ENCODE data around the gene PDE6B. TPM values are rescaled to one million over a fixed set of nuclear protein-coding genes. Genes with fewer than 3 reads are reported as not detected.

Gene PDE6B
- total RNA-seq, 1 donor from 2014 or later, result 5.5 TPM

- Histone ChIP-seq H3K4me1 (peaks cover 35% of the 10 kb centered on the region), H3K4me3 (no peak overlapping the region), H3K36me3 (no peaks in the 10 kb centered on the region), H3K27ac (no peak overlapping the region), H3K27me3 (ENCODE audit: low read depth) (no peaks in the 10 kb centered on the region), H3K9me3 (no peaks in the 10 kb centered on the region)
- no peak for ATAC-seq
- intact Hi-C loops (cut with DNase I), result no loop called here
- DNase-seq, result no peak
- TF ChIP-seq, protein P1, sequence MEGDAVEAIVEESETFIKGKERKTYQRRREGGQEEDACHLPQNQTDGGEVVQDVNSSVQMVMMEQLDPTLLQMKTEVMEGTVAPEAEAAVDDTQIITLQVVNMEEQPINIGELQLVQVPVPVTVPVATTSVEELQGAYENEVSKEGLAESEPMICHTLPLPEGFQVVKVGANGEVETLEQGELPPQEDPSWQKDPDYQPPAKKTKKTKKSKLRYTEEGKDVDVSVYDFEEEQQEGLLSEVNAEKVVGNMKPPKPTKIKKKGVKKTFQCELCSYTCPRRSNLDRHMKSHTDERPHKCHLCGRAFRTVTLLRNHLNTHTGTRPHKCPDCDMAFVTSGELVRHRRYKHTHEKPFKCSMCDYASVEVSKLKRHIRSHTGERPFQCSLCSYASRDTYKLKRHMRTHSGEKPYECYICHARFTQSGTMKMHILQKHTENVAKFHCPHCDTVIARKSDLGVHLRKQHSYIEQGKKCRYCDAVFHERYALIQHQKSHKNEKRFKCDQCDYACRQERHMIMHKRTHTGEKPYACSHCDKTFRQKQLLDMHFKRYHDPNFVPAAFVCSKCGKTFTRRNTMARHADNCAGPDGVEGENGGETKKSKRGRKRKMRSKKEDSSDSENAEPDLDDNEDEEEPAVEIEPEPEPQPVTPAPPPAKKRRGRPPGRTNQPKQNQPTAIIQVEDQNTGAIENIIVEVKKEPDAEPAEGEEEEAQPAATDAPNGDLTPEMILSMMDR (IDR thresholded peaks at IDR 0.05), result no peak
Measured at GRCh38 chr4:682490-683172, 57.3 kb downstream of the PDE6B start.

DNA sequence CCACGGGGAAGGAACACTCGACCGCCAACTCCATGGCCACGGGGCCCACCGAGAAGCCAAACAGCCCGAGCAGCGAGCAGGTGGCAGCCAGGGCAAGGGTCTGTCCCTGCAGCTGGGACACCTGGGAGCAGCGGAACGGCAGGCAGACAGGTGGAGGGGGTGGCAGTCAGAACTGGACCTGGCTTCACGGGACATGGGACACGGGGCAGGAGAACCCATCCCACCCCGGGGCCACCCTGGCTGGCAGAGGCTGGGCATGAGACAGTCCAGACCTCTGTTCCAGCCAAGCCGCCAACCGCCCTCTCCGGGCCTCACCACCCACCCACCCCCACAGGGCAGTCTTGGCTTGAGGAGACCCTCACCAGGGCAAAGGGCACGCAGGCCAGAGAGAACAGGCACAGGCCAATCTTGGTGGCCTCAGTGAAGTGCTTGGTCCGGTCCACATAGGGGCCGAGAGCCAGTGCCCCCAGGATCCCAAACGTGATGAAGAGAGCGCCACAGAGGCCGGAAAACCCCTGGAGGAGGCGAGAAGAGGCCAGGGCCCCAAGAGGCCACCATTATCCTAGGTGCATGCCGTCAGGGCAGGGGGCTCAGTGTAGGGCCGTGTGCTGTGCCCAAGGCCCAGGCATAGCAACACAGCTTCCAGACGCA is 58.0 kb downstream of the PDE6B start:
- ATAC-seq, result no peak
- H3K4me3 ChIP-seq, result no peak overlapping the region
- no peaks in the 10 kb centered on the region for H3K36me3 ChIP-seq
- no peaks in the 10 kb centered on the region for H3K27me3 ChIP-seq (ENCODE audit: low read depth)
- no peak for DNase-seq
- H3K9me3 ChIP-seq, result no peaks in the 10 kb centered on the region
- peaks cover 42% of the 10 kb centered on the region for H3K4me1 ChIP-seq
- H3K27ac ChIP-seq, result no peak overlapping the region
- TF ChIP-seq, protein P1 (IDR thresholded peaks at IDR 0.05), result no peak
- intact Hi-C loops (cut with DNase I), result no loop called here

GRCh38 chr4:683982-684622 is 58.7 kb downstream of the PDE6B start:
- no peak overlapping the region for H3K4me3 ChIP-seq
- DNase-seq (peak; percentile 76), ATAC-seq (peak in 1 of 2 donors; percentile 4)
- no peaks in the 10 kb centered on the region for H3K27me3 ChIP-seq (ENCODE audit: low read depth)
- TF ChIP-seq, protein P1 (IDR thresholded peaks at IDR 0.05), result peak; percentile 68
- peaks cover 45% of the 10 kb centered on the region for H3K4me1 ChIP-seq
- H3K9me3 ChIP-seq, result no peaks in the 10 kb centered on the region
- H3K36me3 ChIP-seq, result no peaks in the 10 kb centered on the region
- intact Hi-C loops (cut with DNase I), result no loop called here
- no peak overlapping the region for H3K27ac ChIP-seq

GRCh38 chr4:684623-685327 is 59.4 kb downstream of the PDE6B start:
- no peak overlapping the region for H3K4me3 ChIP-seq
- ATAC-seq, result no peak
- H3K4me1 ChIP-seq, result peaks cover 51% of the 10 kb centered on the region
- H3K27me3 ChIP-seq (ENCODE audit: low read depth), result no peaks in the 10 kb centered on the region
- H3K27ac ChIP-seq, result no peak overlapping the region
- TF ChIP-seq, protein P1 (IDR thresholded peaks at IDR 0.05), result no peak
- no peak for DNase-seq
- intact Hi-C loops (cut with DNase I), result no loop called here
- no peaks in the 10 kb centered on the region for H3K36me3 ChIP-seq
- H3K9me3 ChIP-seq, result no peaks in the 10 kb centered on the region

DNA sequence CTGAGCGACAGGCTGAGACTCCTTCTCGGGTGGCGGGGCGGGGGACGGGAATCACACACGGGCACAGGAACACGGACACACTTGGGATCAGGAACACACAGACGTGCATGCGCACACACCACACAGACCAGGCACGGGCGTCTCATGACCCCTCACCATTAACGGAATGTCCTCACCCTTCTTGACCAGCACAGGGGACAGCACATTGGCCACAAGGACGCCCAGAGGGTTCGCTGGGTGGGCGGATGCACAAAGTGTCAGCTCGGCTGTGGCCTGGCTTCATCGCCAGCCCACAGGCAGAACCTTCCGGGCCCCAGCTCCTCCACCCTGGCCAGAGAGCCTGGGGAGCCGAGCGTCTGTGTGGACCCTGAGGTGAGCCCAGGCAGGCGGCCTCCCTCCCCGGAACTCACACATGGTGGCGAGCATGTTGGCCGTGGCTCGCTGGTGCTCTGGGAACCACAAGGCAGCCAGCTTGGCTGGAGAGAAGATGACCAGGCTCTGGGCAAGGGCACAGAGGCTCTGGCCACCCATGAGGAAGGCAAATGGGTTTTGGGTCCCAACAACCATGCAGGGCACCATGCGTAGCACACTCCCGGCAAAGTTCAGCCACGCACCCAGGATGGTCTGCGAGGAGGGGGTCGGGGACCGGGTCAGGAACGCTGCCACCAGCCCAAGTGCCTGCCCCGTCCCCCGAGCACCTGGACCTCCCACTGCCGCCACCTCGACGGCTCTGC is 60.5 kb downstream of the PDE6B start:
- Histone ChIP-seq H3K9me3 (no peaks in the 10 kb centered on the region), H3K4me3 (no peak overlapping the region), H3K4me1 (peaks cover 47% of the 10 kb centered on the region), H3K27ac (no peak overlapping the region), H3K27me3 (ENCODE audit: low read depth) (no peaks in the 10 kb centered on the region), H3K36me3 (no peaks in the 10 kb centered on the region)
- TF ChIP-seq, protein P1 (IDR thresholded peaks at IDR 0.05), result no peak
- ATAC-seq, result no peak
- intact Hi-C loops (cut with DNase I), result no loop called here
- DNase-seq, result no peak

Measured in lower lobe of right lung (tissue), 2 donors.